ENCODE measurements around the gene KIAA0753. TPM values are rescaled to one million over a fixed set of nuclear protein-coding genes. Genes with fewer than 3 reads are reported as not detected.

KIAA0753 gene
- total and polyA plus RNA-seq, 10 of the 15 experiments (the other 5 are each of a cell fraction or from before 2014, with no cell fraction given), result 2.2 to 15.2 (median 7.7) TPM

DNA sequence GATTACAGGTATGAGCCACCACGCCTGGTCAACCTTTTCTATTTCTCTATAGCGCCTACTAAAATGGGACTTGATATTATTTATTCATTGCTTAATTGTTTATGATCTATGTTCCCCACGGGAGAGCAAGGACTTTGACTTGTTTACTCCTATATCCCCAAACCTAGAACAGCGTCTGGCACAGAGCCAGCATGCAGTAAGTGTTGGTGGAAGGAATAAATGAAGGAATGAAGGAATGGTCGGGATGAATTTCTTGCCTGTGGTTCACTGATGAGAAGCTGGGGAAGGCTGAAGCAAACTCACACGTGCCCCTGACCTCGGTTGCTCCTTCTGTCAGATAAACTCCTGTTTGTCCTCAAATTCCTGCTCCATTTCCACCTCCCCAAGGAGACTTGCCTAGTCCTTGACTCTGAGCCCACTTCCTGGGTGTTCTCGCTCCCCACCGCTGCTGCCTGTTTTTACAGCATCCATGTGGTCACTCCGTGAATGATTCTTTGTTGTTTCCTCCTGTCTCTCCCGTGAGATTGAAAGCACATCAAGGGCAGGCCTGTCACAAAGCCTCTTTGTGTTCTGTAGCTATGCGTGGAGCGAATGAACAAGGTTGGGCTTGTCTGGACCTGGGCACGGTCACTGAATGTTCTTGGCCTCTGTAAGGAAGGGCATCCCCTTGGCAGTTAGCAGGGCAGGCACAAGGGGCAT is 28.4 kb upstream of the KIAA0753 start:
- DNase-seq (ENCODE audit: low read depth, low spot score) (no peak), ATAC-seq (no peak), FAIRE-seq (no peak)
- ChIA-PET POLR2A (interaction anchor here (0.6 kb wide), 1 partner anchor 337 kb away, joined by 4 read pairs; no protein-coding TSS in a partner anchor), RAD21 (ENCODE audit: unreplicated experiment) (interaction anchor here (0.9 kb wide), 1 partner anchor 86 kb away, joined by 3 read pairs; no protein-coding TSS in a partner anchor), CTCF (interaction anchor here (1.1 to 1.5 kb wide), 2 partner anchors 33 to 242 kb away, joined by 3 read pairs; no protein-coding TSS in a partner anchor), SMC1A (ENCODE audit: uncharacterized antibody, unreplicated experiment) (interaction anchor here (0.7 kb wide), 1 partner anchor 221 kb away, joined by 4 read pairs; no protein-coding TSS in a partner anchor)
- no peak overlapping the region for H2AFZ ChIP-seq (ENCODE audit: control insufficient read depth, low read depth, low read length)
- WGBS (ENCODE audit: insufficient coverage, insufficient replicate concordance, low lambda C conversion rate, missing lambda C conversion rate), result 74% methylated on average over 14 of the region's 14 CpGs
- no TSS peak for BruUV-seq (replicated peaks)
- intact Hi-C loops (cut with micrococcal nuclease; ENCODE audit: unreplicated experiment), result loop anchor here (5.0 to 10.0 kb wide), 2 partner anchors 86 to 243 kb away; partner anchors contain the start of gene XAF1
- no peaks in the 10 kb centered on the region for H3K27me3 ChIP-seq (replicated peaks in 1 of 2; ENCODE audit: control insufficient read depth in 2 of 2, insufficient read depth in 2 of 2, low read length in 1 of 2)
- H4K20me1 ChIP-seq (ENCODE audit: control insufficient read depth, insufficient read depth), result no peaks in the 10 kb centered on the region
- no peak overlapping the region for H3K4me3 ChIP-seq
- no peak overlapping the region for H3K27ac ChIP-seq (ENCODE audit: control insufficient read depth, insufficient read depth)
- H3K4me1 ChIP-seq (ENCODE audit: control insufficient read depth, insufficient read depth, low read length), result no peaks in the 10 kb centered on the region
- H3K36me3 ChIP-seq (ENCODE audit: control insufficient read depth in 2 of 2, insufficient read depth in 2 of 2, low read length in 1 of 2), result no peaks in the 10 kb centered on the region
- in situ Hi-C loops (cut with MboI), result no loop called here
- no peak overlapping the region for H3K9ac ChIP-seq (ENCODE audit: control insufficient read depth, insufficient read depth, low read length)
- no peaks in the 10 kb centered on the region for H3K9me3 ChIP-seq (replicated peaks; ENCODE audit: control insufficient read depth, insufficient read depth, low read length)
- no peak overlapping the region for H3K4me2 ChIP-seq (ENCODE audit: control insufficient read depth, insufficient read depth)
- H3K79me2 ChIP-seq (ENCODE audit: control insufficient read depth, insufficient read depth, low read length), result no peaks in the 10 kb centered on the region
- TF ChIP-seq ZBED1 (IDR thresholded peaks at IDR 0.05; ENCODE audit: borderline replicate concordance) (no peak), LARP7 (IDR thresholded peaks at IDR 0.05) (no peak), POU2F2 (IDR thresholded peaks at IDR 0.05; ENCODE audit: borderline replicate concordance, low read depth, low read length) (no peak), NFYB (IDR thresholded peaks at IDR 0.05; ENCODE audit: insufficient read depth, low read depth, low read length) (no peak), SREBF2 (IDR thresholded peaks at IDR 0.05; ENCODE audit: low read length) (no peak), RBBP5 (conservative IDR thresholded peaks at IDR 0.05) (no peak), SMC3 (IDR thresholded peaks at IDR 0.05; ENCODE audit: borderline replicate concordance, low read length) (no peak), RUNX3 (IDR thresholded peaks at IDR 0.05; ENCODE audit: low read length) (no peak), SPI1 (IDR thresholded peaks at IDR 0.05; ENCODE audit: borderline replicate concordance, insufficient read depth, low read depth, low read length) (no peak)
- TF ChIP-seq, protein P1, sequence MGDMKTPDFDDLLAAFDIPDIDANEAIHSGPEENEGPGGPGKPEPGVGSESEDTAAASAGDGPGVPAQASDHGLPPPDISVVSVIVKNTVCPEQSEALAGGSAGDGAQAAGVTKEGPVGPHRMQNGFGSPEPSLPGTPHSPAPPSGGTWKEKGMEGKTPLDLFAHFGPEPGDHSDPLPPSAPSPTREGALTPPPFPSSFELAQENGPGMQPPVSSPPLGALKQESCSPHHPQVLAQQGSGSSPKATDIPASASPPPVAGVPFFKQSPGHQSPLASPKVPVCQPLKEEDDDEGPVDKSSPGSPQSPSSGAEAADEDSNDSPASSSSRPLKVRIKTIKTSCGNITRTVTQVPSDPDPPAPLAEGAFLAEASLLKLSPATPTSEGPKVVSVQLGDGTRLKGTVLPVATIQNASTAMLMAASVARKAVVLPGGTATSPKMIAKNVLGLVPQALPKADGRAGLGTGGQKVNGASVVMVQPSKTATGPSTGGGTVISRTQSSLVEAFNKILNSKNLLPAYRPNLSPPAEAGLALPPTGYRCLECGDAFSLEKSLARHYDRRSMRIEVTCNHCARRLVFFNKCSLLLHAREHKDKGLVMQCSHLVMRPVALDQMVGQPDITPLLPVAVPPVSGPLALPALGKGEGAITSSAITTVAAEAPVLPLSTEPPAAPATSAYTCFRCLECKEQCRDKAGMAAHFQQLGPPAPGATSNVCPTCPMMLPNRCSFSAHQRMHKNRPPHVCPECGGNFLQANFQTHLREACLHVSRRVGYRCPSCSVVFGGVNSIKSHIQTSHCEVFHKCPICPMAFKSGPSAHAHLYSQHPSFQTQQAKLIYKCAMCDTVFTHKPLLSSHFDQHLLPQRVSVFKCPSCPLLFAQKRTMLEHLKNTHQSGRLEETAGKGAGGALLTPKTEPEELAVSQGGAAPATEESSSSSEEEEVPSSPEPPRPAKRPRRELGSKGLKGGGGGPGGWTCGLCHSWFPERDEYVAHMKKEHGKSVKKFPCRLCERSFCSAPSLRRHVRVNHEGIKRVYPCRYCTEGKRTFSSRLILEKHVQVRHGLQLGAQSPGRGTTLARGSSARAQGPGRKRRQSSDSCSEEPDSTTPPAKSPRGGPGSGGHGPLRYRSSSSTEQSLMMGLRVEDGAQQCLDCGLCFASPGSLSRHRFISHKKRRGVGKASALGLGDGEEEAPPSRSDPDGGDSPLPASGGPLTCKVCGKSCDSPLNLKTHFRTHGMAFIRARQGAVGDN (IDR thresholded peaks at IDR 0.05), result no peak
- TF ChIP-seq, protein P2, sequence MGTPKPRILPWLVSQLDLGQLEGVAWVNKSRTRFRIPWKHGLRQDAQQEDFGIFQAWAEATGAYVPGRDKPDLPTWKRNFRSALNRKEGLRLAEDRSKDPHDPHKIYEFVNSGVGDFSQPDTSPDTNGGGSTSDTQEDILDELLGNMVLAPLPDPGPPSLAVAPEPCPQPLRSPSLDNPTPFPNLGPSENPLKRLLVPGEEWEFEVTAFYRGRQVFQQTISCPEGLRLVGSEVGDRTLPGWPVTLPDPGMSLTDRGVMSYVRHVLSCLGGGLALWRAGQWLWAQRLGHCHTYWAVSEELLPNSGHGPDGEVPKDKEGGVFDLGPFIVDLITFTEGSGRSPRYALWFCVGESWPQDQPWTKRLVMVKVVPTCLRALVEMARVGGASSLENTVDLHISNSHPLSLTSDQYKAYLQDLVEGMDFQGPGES (IDR thresholded peaks at IDR 0.05), result no peak
- TF ChIP-seq, protein P3, sequence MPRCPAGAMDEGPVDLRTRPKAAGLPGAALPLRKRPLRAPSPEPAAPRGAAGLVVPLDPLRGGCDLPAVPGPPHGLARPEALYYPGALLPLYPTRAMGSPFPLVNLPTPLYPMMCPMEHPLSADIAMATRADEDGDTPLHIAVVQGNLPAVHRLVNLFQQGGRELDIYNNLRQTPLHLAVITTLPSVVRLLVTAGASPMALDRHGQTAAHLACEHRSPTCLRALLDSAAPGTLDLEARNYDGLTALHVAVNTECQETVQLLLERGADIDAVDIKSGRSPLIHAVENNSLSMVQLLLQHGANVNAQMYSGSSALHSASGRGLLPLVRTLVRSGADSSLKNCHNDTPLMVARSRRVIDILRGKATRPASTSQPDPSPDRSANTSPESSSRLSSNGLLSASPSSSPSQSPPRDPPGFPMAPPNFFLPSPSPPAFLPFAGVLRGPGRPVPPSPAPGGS (IDR thresholded peaks at IDR 0.05; ENCODE audit: borderline replicate concordance, insufficient read depth, low read depth, low read length, poor library complexity, severe bottlenecking), result no peak
- TF ChIP-seq, protein P4, sequence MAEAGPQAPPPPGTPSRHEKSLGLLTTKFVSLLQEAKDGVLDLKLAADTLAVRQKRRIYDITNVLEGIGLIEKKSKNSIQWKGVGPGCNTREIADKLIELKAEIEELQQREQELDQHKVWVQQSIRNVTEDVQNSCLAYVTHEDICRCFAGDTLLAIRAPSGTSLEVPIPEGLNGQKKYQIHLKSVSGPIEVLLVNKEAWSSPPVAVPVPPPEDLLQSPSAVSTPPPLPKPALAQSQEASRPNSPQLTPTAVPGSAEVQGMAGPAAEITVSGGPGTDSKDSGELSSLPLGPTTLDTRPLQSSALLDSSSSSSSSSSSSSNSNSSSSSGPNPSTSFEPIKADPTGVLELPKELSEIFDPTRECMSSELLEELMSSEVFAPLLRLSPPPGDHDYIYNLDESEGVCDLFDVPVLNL (IDR thresholded peaks at IDR 0.05; ENCODE audit: low read depth, low read length), result no peak
